ENCODE measurements around the gene ZNF644.

DNA sequence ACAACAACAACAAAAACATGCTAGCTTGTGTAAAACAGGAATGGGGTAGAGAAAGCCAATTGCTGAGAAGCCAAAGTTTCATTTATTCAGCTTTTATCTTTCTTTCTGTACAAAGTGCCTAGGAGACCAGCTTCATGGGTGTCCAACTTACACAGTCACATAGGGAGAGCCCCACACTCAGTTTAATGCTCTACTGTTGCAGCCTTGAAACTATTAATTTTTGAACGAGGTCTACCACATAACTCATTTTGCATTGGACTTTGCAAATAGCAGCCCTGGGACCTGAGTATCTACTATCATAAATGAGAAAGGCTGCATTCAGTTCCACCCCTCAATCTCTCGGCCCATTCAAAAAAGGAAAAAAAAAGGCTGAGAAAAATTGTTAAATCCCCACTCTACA lies 98.8 kb downstream of the ZNF644 start:
- no peak for TF ChIP-seq GABPA (IDR thresholded peaks at IDR 0.05; ENCODE audit: low read depth)
- TF ChIP-seq, protein P1, sequence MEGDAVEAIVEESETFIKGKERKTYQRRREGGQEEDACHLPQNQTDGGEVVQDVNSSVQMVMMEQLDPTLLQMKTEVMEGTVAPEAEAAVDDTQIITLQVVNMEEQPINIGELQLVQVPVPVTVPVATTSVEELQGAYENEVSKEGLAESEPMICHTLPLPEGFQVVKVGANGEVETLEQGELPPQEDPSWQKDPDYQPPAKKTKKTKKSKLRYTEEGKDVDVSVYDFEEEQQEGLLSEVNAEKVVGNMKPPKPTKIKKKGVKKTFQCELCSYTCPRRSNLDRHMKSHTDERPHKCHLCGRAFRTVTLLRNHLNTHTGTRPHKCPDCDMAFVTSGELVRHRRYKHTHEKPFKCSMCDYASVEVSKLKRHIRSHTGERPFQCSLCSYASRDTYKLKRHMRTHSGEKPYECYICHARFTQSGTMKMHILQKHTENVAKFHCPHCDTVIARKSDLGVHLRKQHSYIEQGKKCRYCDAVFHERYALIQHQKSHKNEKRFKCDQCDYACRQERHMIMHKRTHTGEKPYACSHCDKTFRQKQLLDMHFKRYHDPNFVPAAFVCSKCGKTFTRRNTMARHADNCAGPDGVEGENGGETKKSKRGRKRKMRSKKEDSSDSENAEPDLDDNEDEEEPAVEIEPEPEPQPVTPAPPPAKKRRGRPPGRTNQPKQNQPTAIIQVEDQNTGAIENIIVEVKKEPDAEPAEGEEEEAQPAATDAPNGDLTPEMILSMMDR (IDR thresholded peaks at IDR 0.05; ENCODE audit: insufficient read depth, low read length), result no peak
- TF ChIP-seq, protein P2, sequence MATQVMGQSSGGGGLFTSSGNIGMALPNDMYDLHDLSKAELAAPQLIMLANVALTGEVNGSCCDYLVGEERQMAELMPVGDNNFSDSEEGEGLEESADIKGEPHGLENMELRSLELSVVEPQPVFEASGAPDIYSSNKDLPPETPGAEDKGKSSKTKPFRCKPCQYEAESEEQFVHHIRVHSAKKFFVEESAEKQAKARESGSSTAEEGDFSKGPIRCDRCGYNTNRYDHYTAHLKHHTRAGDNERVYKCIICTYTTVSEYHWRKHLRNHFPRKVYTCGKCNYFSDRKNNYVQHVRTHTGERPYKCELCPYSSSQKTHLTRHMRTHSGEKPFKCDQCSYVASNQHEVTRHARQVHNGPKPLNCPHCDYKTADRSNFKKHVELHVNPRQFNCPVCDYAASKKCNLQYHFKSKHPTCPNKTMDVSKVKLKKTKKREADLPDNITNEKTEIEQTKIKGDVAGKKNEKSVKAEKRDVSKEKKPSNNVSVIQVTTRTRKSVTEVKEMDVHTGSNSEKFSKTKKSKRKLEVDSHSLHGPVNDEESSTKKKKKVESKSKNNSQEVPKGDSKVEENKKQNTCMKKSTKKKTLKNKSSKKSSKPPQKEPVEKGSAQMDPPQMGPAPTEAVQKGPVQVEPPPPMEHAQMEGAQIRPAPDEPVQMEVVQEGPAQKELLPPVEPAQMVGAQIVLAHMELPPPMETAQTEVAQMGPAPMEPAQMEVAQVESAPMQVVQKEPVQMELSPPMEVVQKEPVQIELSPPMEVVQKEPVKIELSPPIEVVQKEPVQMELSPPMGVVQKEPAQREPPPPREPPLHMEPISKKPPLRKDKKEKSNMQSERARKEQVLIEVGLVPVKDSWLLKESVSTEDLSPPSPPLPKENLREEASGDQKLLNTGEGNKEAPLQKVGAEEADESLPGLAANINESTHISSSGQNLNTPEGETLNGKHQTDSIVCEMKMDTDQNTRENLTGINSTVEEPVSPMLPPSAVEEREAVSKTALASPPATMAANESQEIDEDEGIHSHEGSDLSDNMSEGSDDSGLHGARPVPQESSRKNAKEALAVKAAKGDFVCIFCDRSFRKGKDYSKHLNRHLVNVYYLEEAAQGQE (IDR thresholded peaks at IDR 0.05; ENCODE audit: insufficient replicate concordance, low read depth), result no peak

All from HL-60 (cell line).